ENCODE data around the gene RGS7. TPM values are rescaled to one million over a fixed set of nuclear protein-coding genes. Genes with fewer than 3 reads are reported as not detected.

Gene RGS7
- total RNA-seq, 2 donors from 2014 or later: not detected

GRCh38 chr1:241311056-241311746 is 45.8 kb downstream of the RGS7 start:
- no peak overlapping the region for H3K27ac ChIP-seq
- H3K4me3 ChIP-seq: no peak overlapping the region
- no peaks in the 10 kb centered on the region for H3K9me3 ChIP-seq
- H3K27me3 ChIP-seq: no peaks in the 10 kb centered on the region
- no peaks in the 10 kb centered on the region for H3K36me3 ChIP-seq
- no peaks in the 10 kb centered on the region for H3K4me1 ChIP-seq
- no peak for DNase-seq (ENCODE audit: low spot score)
- TF ChIP-seq CTCF (IDR thresholded peaks at IDR 0.05): no peak

GRCh38 chr1:241310451-241310850 is 46.6 kb downstream of the RGS7 start:
- H3K4me1 ChIP-seq: no peaks in the 10 kb centered on the region
- DNase-seq (ENCODE audit: low spot score): no peak
- no peaks in the 10 kb centered on the region for H3K9me3 ChIP-seq
- no peaks in the 10 kb centered on the region for H3K36me3 ChIP-seq
- no peak for TF ChIP-seq CTCF (IDR thresholded peaks at IDR 0.05)
- no peaks in the 10 kb centered on the region for H3K27me3 ChIP-seq
- H3K4me3 ChIP-seq: no peak overlapping the region
- H3K27ac ChIP-seq: no peak overlapping the region

- TF ChIP-seq CTCF (IDR thresholded peaks at IDR 0.05): no peak
- H3K36me3 ChIP-seq: no peaks in the 10 kb centered on the region
- no peaks in the 10 kb centered on the region for H3K27me3 ChIP-seq
- H3K4me3 ChIP-seq: no peak overlapping the region
- DNase-seq (ENCODE audit: low spot score): no peak
- no peaks in the 10 kb centered on the region for H3K4me1 ChIP-seq
- H3K9me3 ChIP-seq: no peaks in the 10 kb centered on the region
- H3K27ac ChIP-seq: no peak overlapping the region
Observed at GRCh38 chr1:241309651-241310050, 47.4 kb downstream of the RGS7 start.

- Histone ChIP-seq H3K27ac (no peak overlapping the region), H3K4me3 (no peak overlapping the region), H3K27me3 (no peaks in the 10 kb centered on the region), H3K9me3 (peaks cover 0 to 6% of the 10 kb centered on the region in 2 donors), H3K4me1 (no peaks in the 10 kb centered on the region), H3K36me3 (no peaks in the 10 kb centered on the region)
- no peak for DNase-seq (ENCODE audit: low spot score)
- TF ChIP-seq CTCF (IDR thresholded peaks at IDR 0.05): no peak
Observed at GRCh38 chr1:241308471-241308870, 48.5 kb downstream of the RGS7 start.

- H3K4me1 ChIP-seq: no peaks in the 10 kb centered on the region
- no peaks in the 10 kb centered on the region for H3K27me3 ChIP-seq
- no peak overlapping the region for H3K27ac ChIP-seq
- no peaks in the 10 kb centered on the region for H3K36me3 ChIP-seq
- no peak for DNase-seq (ENCODE audit: low spot score)
- no peak for TF ChIP-seq CTCF (IDR thresholded peaks at IDR 0.05)
- H3K4me3 ChIP-seq: no peak overlapping the region
- peaks cover 0 to 6% of the 10 kb centered on the region in 2 donors for H3K9me3 ChIP-seq
Observed at GRCh38 chr1:241308011-241308410, 49.0 kb downstream of the RGS7 start.

All from right atrium auricular region (tissue), 2 donors.